HG03135 (cell line): ENCODE results near the gene PEMT.

Source experiments
- ATAC-seq: cut with Tn5 transposase; IDR thresholded peaks from one replicate; pipeline ENCODE4 v1.9.1; 2021; ENCODE audit warnings: mild to moderate bottlenecking, moderate library complexity; ENCODE audit not compliant: unreplicated experiment

The PEMT gene

GRCh38 chr17:17462048-17462824, 129.3 kb downstream of the PEMT start:
- no peak for ATAC-seq

- no peak for ATAC-seq
These were observed 131.5 kb downstream of the PEMT start for GRCh38 chr17:17460038-17460437.

GRCh38 chr17:17457680-17458079, 133.8 kb downstream of the PEMT start:
- no peak for ATAC-seq

- ATAC-seq = no peak
These were observed 135.3 kb downstream of the PEMT start for GRCh38 chr17:17456251-17456650.
